T-cell (primary cell): Measurements from ENCODE around the gene POMC. TPM values are rescaled to one million over a fixed set of nuclear protein-coding genes. Genes with fewer than 3 reads are reported as not detected.

Experiments
- ATAC-seq, 4 experiments: fragments of 200-7000 bp in 3 of 4; fragments of 150-1000 bp in 1 of 4; cut with Tn5 transposase; replicated peaks in 1 of 4; 1 replicate in 3 of 4; 2 replicates in 1 of 4; pipeline ENCODE4 v1.10.0; 2021; ENCODE audit warnings: moderate library complexity in 3 of 4, mild to moderate bottlenecking in 2 of 4, moderate number of reproducible peaks in 1 of 4
- CTCF ChIA-PET, 2 donors: fragments of 300-600 bp; sonication (Branson Sonifier 250); formaldehyde crosslinking; loops; one replicate each; lab custom pipeline; 2022; ENCODE audit warnings: antibody characterized with exemption in 2 of 2; lab: Charles Lee
- POLR2A ChIA-PET, 2 donors: fragments of 300-600 bp; sonication (Branson Sonifier 250); formaldehyde crosslinking; loops; one replicate each; lab custom pipeline; 2022; ENCODE audit warnings: antibody characterized with exemption in 2 of 2; lab: Charles Lee
- DNase-seq, 35 experiments: peaks; one replicate each; pipeline versions ENCODE4 v3.0.0 to v3.0.0-alpha.2; 2013 to 2023
- H3K27ac ChIP-seq: one replicate; pipeline ENCODE4 v1.5.1; 2013; ENCODE audit warnings: low read length
- H3K27me3 ChIP-seq, 2 experiments: replicated peaks in 1 of 2; 1 replicate in 1 of 2; 2 replicates in 1 of 2; pipeline versions ENCODE4 v1.6.1 to v1.7.0; 2013; ENCODE audit warnings: low read length in 1 of 2, mixed read lengths in 1 of 2; ENCODE audit not compliant: control insufficient read depth in 2 of 2, insufficient read depth in 2 of 2; ENCODE audit errors: extremely low read depth in 1 of 2
- H3K36me3 ChIP-seq, 2 donors: 1 replicate in 1 of 2; 2 replicates in 1 of 2; pipeline versions ENCODE4 v1.6.1 to v1.7.0; 2013; ENCODE audit warnings: low read length in 1 of 2; ENCODE audit not compliant: control insufficient read depth in 2 of 2, insufficient read depth in 1 of 2; ENCODE audit errors: extremely low read depth in 1 of 2
- H3K4me1 ChIP-seq, 2 experiments: 1 replicate in 1 of 2; 2 replicates in 1 of 2; pipeline versions ENCODE4 v1.6.1 to v1.7.0; 2013; ENCODE audit warnings: low read length in 2 of 2, mixed read lengths in 1 of 2; ENCODE audit not compliant: insufficient read depth in 2 of 2, control insufficient read depth in 1 of 2; ENCODE audit errors: extremely low read depth in 1 of 2
- H3K4me3 ChIP-seq, 2 donors: 1 replicate in 1 of 2; 2 replicates in 1 of 2; pipeline versions ENCODE4 v1.5.1 to v1.7.0; 2013; ENCODE audit warnings: mild to moderate bottlenecking in 2 of 2, low read length in 1 of 2, moderate library complexity in 1 of 2; ENCODE audit not compliant: control insufficient read depth in 1 of 2; ENCODE audit errors: extremely low read depth in 1 of 2
- H3K9me3 ChIP-seq: 2 replicates; pipeline ENCODE4 v1.7.0; 2013
- H3K27ac Mint-ChIP-seq, 2 donors: one replicate each; pipeline ENCODE4 v1.8.0; 2020 to 2021; ENCODE audit warnings: mild to moderate bottlenecking in 2 of 2, mixed read lengths in 2 of 2
- H3K27me3 Mint-ChIP-seq, 2 donors: one replicate each; pipeline ENCODE4 v1.8.0; 2021 to 2022; ENCODE audit warnings: mixed read lengths in 2 of 2
- H3K36me3 Mint-ChIP-seq: one replicate; pipeline ENCODE4 v1.8.0; 2021; ENCODE audit warnings: mixed read lengths
- H3K4me1 Mint-ChIP-seq, 3 donors: one replicate each; pipeline ENCODE4 v1.8.0; 2020 to 2022; ENCODE audit warnings: mixed read lengths in 3 of 3, mild to moderate bottlenecking in 1 of 3
- H3K4me3 Mint-ChIP-seq, 3 donors: one replicate each; pipeline ENCODE4 v1.8.0; 2020 to 2022; ENCODE audit warnings: mild to moderate bottlenecking in 3 of 3, mixed read lengths in 3 of 3, moderate library complexity in 3 of 3
- H3K9me3 Mint-ChIP-seq, 3 donors: one replicate each; pipeline ENCODE4 v1.8.0; 2020 to 2022; ENCODE audit warnings: mixed read lengths in 3 of 3
- WGBS: methylation state at CpG from one replicate; pipeline ENCODE4 v1.1.5; 2013; ENCODE audit warnings: missing lambda C conversion rate; ENCODE audit not compliant: insufficient coverage; 5-methylcytosine and 5-hydroxymethylcytosine counted together
- total RNA-seq, 35 experiments: library from RNA in 6 of 35; stranded (reverse) in 6 of 35; fragments of 120-200 nt in 1 of 35; gene quantifications; one replicate each; pipeline versions ENCODE4 v1.2.1 to v1.2.4 and lab custom pipeline; 2013 to 2026

POMC gene
- total RNA-seq, 5 donors from 2014 or later (not counting 1 experiment from before 2014, with no cell fraction given) = 2.4 to 7.5 (median 4.8) TPM

DNA sequence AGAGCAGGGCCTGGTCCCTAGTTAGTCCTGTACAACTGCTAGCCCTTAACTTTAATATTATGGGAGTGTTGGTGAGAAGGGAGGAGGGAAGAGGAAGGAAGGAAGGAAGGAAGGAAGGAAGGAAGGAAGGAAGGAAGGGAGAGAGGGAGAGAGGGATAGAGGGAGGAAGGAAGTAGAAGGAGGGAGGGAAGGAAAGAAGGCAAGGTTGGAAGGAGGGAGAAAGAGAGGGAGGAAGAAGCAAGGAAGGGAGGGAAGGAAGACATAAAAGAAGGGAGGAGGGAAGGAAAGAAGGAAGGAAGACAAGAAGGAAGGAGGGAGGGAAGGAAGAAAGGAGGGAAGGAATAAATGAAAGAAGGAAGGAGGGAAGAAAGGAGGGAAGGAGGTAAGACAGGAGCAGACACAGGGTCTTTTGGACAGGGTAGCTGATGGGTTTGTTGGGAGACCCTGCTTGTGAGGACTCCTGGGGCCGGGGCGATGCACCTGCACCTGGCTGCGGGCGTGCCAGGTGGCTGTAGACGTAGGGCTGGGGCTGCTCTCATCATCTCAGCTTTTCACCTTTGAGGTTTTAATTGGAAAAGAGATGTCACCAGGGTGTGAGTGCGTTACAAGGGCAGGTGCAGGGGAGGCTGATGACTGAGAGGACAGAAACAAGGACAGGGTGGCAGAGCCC is 5.9 kb upstream of the POMC start:
- H3K4me1 ChIP-seq = no peaks in the 10 kb centered on the region
- H3K9me3 ChIP-seq = no peaks in the 10 kb centered on the region
- ATAC-seq (no peak), DNase-seq (no peak)
- Mint-ChIP-seq H3K4me1 (peaks cover 0 to 11% (median 1%) of the 10 kb centered on the region in 3 donors), H3K9me3 (no peaks in the 10 kb centered on the region), H3K4me3 (no peak overlapping the region), H3K27me3 (peaks cover 44 to 48% of the 10 kb centered on the region in 2 donors), H3K36me3 (no peaks in the 10 kb centered on the region), H3K27ac (no peak overlapping the region)
- ChIA-PET POLR2A (no interaction called here), CTCF (interaction anchor here (0.6 to 0.9 kb wide), 2 partner anchors 46 to 240 kb away, joined by 5 to 7 read pairs; no protein-coding TSS in a partner anchor)
- H3K36me3 ChIP-seq = no peaks in the 10 kb centered on the region
- H3K4me3 ChIP-seq = no peak overlapping the region
- H3K27ac ChIP-seq = no peak overlapping the region
- 89% methylated on average over 6 of the region's 6 CpGs for WGBS
- peaks cover 6 to 36% of the 10 kb centered on the region in 2 experiments for H3K27me3 ChIP-seq

DNA sequence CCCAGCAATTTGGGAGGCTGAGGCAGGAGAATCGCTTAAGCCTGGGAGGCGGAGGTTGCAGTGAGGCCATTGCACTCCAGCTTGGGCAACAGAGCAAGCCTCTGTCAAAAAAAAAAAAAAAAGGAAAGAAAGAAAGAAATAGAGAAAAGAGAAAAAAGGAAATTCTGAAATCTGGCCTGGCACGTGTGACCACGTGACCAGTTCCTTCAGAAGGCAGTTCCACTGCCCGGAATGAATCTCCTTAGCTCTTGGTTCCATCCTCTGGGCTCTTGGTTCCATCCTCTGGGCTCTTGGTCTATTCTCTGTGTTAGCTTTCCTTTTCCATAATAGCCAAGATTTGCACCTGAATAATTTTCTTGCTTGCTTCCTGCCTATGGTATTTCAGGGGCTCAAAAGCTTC is 5.3 kb upstream of the POMC start:
- ChIA-PET CTCF (interaction anchor here in 1 of 2 donors (0.9 kb wide), 1 partner anchor 239 kb away, joined by 5 read pairs; no protein-coding TSS in a partner anchor), POLR2A (no interaction called here)
- Mint-ChIP-seq H3K27ac (no peak overlapping the region), H3K36me3 (no peaks in the 10 kb centered on the region), H3K27me3 (peaks cover 44 to 52% of the 10 kb centered on the region in 2 donors), H3K9me3 (no peaks in the 10 kb centered on the region), H3K4me3 (no peak overlapping the region), H3K4me1 (peaks cover 0 to 16% (median 4%) of the 10 kb centered on the region in 3 donors)
- DNase-seq (no peak), ATAC-seq (no peak)
- no peaks in the 10 kb centered on the region for H3K36me3 ChIP-seq
- H3K9me3 ChIP-seq = no peaks in the 10 kb centered on the region
- peaks cover 10 to 35% of the 10 kb centered on the region in 2 experiments for H3K27me3 ChIP-seq
- H3K4me3 ChIP-seq = no peak overlapping the region
- WGBS = 76% methylated on average over 3 of the region's 5 CpGs
- H3K27ac ChIP-seq = no peak overlapping the region
- H3K4me1 ChIP-seq = peaks cover 0 to 4% of the 10 kb centered on the region in 2 experiments

DNA sequence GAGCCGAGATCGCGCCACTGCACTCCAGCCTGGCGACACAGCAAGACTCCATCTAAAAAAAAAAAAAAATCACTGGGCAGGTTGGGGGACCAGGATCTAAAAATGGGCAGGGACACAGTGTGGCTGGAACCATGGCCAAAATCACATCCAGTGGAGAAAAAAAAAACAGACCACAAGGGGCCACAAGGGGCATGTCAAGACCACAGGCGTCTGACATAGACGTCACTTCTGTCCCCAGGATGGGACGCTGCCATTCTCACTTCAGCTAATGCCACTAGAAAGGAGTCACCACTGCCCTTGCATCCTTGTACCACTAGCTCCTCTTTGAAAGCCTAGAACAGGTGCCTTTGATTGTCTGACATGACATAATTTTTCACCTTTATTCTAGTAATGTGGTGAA is 2.5 kb upstream of the POMC start:
- WGBS = 83% methylated on average over 7 of the region's 7 CpGs
- Histone ChIP-seq H3K4me1 (peaks cover 0 to 20% of the 10 kb centered on the region in 2 experiments), H3K27me3 (peaks cover 14 to 48% of the 10 kb centered on the region in 2 experiments), H3K36me3 (no peaks in the 10 kb centered on the region), H3K27ac (no peak overlapping the region), H3K9me3 (no peaks in the 10 kb centered on the region), H3K4me3 (no peak overlapping the region)
- Mint-ChIP-seq H3K36me3 (no peaks in the 10 kb centered on the region), H3K4me1 (peaks cover 10 to 31% (median 18%) of the 10 kb centered on the region in 3 donors), H3K9me3 (no peaks in the 10 kb centered on the region), H3K27ac (no peak overlapping the region), H3K27me3 (peaks cover 38 to 64% of the 10 kb centered on the region in 2 donors), H3K4me3 (no peak overlapping the region)
- ATAC-seq = no peak
- DNase-seq = no peak
- ChIA-PET CTCF (interaction anchor here (0.5 to 0.7 kb wide), 3 partner anchors 114 to 1218 kb away, joined by 3 to 5 read pairs (median 3); no protein-coding TSS in a partner anchor), POLR2A (no interaction called here)

DNA sequence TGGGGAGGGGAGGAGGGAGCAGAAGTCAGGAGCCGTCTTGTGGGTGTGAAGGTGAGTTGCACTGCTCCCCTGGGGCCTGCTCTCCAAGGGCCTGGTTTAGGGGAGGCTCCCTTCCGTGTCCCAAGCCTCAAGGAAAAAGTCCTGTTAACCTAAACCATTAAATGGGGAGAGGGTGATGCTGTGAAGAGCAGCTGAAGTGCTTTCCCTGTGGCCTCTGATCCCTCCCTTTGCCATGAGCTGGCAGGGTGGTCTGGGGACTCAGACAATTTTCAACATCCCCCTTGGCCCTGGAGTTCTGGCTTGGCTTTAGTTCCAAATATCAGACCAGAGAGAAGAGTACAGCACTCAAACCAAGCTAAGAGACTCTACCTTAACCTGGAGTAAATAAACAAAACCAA is 692 bp upstream of the POMC start:
- ATAC-seq = no peak
- no peak overlapping the region for H3K4me3 ChIP-seq
- Mint-ChIP-seq H3K27me3 (peaks cover 28 to 58% of the 10 kb centered on the region in 2 donors), H3K9me3 (no peaks in the 10 kb centered on the region), H3K4me3 (peak overlapping the region; percentile 70 to 79 (median 73)), H3K4me1 (peaks cover 16 to 39% (median 21%) of the 10 kb centered on the region in 3 donors), H3K36me3 (no peaks in the 10 kb centered on the region), H3K27ac (no peak overlapping the region)
- POLR2A ChIA-PET = no interaction called here
- CTCF ChIA-PET = no interaction called here
- H3K9me3 ChIP-seq = no peaks in the 10 kb centered on the region
- DNase-seq = no peak
- no CpG with 5 or more reads among the region's 2 CpGs for WGBS
- H3K27ac ChIP-seq = no peak overlapping the region
- H3K36me3 ChIP-seq = no peaks in the 10 kb centered on the region
- peaks cover 17 to 42% of the 10 kb centered on the region in 2 experiments for H3K27me3 ChIP-seq
- peaks cover 0 to 24% of the 10 kb centered on the region in 2 experiments for H3K4me1 ChIP-seq

DNA sequence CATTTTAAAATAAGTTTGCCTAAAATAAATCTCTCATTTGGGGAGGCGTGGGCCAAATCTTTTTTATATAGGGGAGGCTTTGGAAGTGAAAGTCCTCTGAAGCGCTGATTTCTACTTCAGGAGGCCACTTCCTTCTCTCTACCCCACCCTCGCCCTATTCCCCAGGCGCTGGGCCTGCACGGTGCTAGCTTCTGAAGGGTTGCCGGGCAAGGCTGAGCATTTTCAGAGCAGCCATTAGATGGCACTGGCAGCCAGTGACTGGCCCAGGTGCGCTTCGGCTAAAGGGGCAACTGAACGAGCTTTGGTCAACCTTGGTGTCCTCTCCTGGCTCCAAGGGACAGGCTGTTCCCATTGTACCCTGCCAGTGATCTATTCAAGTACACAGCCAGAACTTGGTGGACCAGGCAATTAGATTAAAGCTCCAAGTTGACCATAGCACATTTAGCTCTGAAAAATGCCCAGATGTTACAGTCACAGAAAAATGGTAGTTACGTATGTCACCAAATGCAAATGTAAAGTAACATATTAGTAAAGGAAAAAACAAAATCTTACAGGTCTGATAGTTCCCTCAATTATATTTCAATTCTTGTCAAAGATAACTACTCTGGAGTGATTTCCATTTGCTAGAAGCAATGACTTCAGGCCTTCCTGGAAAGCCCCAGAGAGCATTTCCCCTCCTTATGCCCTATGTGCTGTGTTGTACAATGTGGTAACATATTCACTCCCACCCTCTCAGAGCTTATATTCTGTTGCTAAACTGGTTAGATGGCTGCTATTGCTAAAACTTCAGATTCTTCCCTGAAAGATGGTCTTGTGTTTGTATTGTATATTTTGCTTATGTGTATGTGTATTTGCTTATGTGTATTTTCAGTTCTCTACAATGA is 2.1 kb downstream of the POMC start:
- Histone ChIP-seq H3K9me3 (no peaks in the 10 kb centered on the region), H3K27ac (no peak overlapping the region), H3K4me1 (peaks cover 0 to 31% of the 10 kb centered on the region in 2 experiments), H3K27me3 (peaks cover 17 to 35% of the 10 kb centered on the region in 2 experiments), H3K36me3 (no peaks in the 10 kb centered on the region), H3K4me3 (no peak overlapping the region)
- ATAC-seq (peak; percentile 65 to 77 (median 72)), DNase-seq (peak in 23 of 35 experiments; percentile 11 to 63 (median 25))
- H3K36me3 Mint-ChIP-seq = no peaks in the 10 kb centered on the region
- WGBS = 21% methylated on average over 7 of the region's 10 CpGs
- ChIA-PET POLR2A (interaction anchor here in 1 of 2 donors (0.7 kb wide), 1 partner anchor 18 kb away, joined by 4 read pairs; no protein-coding TSS in a partner anchor), CTCF (interaction anchor here (0.5 to 1.1 kb wide), 7 partner anchors 14 to 1353 kb away, joined by 3 to 8 read pairs (median 3); no protein-coding TSS in a partner anchor)
- peak overlapping the region in 2 of 3 donors; percentile 37 to 79 for H3K4me3 Mint-ChIP-seq
- peaks cover 16 to 35% (median 20%) of the 10 kb centered on the region in 3 donors for H3K4me1 Mint-ChIP-seq
- H3K27ac Mint-ChIP-seq = no peak overlapping the region
- H3K27me3 Mint-ChIP-seq = peaks cover 16 to 44% of the 10 kb centered on the region in 2 donors
- H3K9me3 Mint-ChIP-seq = no peaks in the 10 kb centered on the region

DNA sequence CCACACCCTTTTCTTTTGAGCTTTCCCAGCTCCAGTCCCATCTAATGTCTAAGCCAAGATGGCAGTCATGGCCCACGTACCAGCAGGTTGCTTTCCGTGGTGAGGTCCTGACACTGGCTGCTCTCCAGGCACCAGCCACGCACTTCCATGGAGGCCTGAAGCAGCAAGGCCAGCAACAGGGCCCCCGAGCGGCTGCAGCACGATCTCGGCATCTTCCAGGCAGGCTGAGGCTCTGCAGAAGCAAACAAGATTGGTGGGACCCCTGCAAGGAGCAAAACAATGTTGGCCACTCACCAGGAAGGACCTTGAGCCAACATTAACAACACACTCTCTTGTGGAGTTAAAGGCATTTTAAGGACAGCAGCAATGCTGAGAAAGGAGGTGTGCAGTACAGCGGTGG is 3.8 kb downstream of the POMC start:
- Mint-ChIP-seq H3K9me3 (no peaks in the 10 kb centered on the region), H3K36me3 (no peaks in the 10 kb centered on the region), H3K4me1 (peaks cover 28 to 40% (median 29%) of the 10 kb centered on the region in 3 donors), H3K4me3 (no peak overlapping the region), H3K27me3 (peaks cover 4 to 29% of the 10 kb centered on the region in 2 donors), H3K27ac (no peak overlapping the region)
- no peak for ATAC-seq
- no peak overlapping the region for H3K27ac ChIP-seq
- no peaks in the 10 kb centered on the region for H3K36me3 ChIP-seq
- CTCF ChIA-PET = interaction anchor here in 1 of 2 donors (0.7 kb wide), 1 partner anchor 19 kb away, joined by 4 read pairs; no protein-coding TSS in a partner anchor
- H3K27me3 ChIP-seq = peaks cover 14 to 27% of the 10 kb centered on the region in 2 experiments
- no peak overlapping the region for H3K4me3 ChIP-seq
- POLR2A ChIA-PET = interaction anchor here in 1 of 2 donors (0.7 kb wide), 1 partner anchor 164 kb away, joined by 4 read pairs; no protein-coding TSS in a partner anchor
- H3K4me1 ChIP-seq = peaks cover 0 to 42% of the 10 kb centered on the region in 2 experiments
- H3K9me3 ChIP-seq = no peaks in the 10 kb centered on the region
- DNase-seq = no peak
- WGBS = 88% methylated on average over 7 of the region's 8 CpGs
